ENCODE measurements around the gene SLC24A3. TPM values are rescaled to one million over a fixed set of nuclear protein-coding genes. Genes with fewer than 3 reads are reported as not detected.
A peak's percentile ranks its signal among the peaks of the same experiment; 100 is the strongest.
"Not testable (repeated sequence)": the region's sequence is repeated elsewhere in the genome, so short reads cannot be mapped to it uniquely, and the experiment has no call there.

Gene SLC24A3
- total RNA-seq, 2 donors from 2014 or later: 0.07 TPM; not detected in 1

DNA sequence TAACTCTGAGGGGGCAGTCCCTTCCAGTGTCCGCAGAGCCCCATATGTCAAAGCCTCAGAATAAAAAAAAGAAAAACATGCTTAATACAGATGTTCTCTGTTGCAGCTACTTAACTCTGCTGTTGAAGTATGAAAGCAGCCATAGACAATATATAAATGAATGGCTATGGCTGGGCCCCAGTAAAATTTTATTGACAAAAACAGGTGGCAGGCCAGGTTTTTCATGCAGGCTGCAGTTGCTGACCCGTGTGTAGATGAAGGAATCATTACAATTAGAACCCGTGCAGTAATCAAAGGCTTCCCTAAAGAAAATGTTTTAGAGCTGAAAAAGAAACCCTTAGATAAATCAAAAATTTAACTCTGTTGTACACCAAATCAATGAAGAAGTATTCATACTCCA lies 532.7 kb downstream of the SLC24A3 start:
- Mint-ChIP-seq H3K9me3 (peaks cover 7 to 10% of the 10 kb centered on the region in 2 donors), H3K27ac (no peak overlapping the region), H3K4me1 (ENCODE audit: low read depth) (no peaks in the 10 kb centered on the region), H3K27me3 (ENCODE audit: low read depth) (peaks cover 16% of the 10 kb centered on the region), H3K36me3 (ENCODE audit: insufficient read depth in 2 of 2) (peaks cover 2% of the 10 kb centered on the region in 2 donors), H3K4me3 (no peak overlapping the region)
- DNase-seq (no peak), ATAC-seq (replicated peaks in 1 of 2) (no peak)

DNA sequence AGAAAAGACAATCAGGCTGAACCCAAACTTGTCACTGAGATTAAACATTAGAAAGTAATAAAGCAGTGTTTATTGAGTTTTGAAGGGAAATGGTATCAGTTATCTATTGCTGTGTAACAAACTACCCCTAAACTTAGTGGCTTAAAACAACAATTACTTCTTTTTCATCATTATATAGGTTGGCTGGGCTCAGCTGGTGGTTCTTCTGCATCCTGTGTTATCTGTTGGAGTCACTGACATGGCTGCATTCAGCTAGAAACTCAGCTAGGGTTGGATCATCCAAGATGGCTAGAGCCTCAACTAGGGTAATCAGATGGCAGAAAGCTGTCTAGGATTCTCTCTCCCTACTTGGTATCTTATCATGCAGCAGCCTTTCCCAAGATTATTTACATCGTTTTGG lies 533.1 kb downstream of the SLC24A3 start:
- ATAC-seq (replicated peaks in 1 of 2): no peak
- no peak overlapping the region for H3K27ac Mint-ChIP-seq
- H3K9me3 Mint-ChIP-seq: peaks cover 7 to 10% of the 10 kb centered on the region in 2 donors
- H3K27me3 Mint-ChIP-seq (ENCODE audit: low read depth): peaks cover 15% of the 10 kb centered on the region
- H3K36me3 Mint-ChIP-seq (ENCODE audit: insufficient read depth in 2 of 2): peaks cover 2% of the 10 kb centered on the region in 2 donors
- DNase-seq: no peak
- no peak overlapping the region for H3K4me3 Mint-ChIP-seq
- no peaks in the 10 kb centered on the region for H3K4me1 Mint-ChIP-seq (ENCODE audit: low read depth)

DNA sequence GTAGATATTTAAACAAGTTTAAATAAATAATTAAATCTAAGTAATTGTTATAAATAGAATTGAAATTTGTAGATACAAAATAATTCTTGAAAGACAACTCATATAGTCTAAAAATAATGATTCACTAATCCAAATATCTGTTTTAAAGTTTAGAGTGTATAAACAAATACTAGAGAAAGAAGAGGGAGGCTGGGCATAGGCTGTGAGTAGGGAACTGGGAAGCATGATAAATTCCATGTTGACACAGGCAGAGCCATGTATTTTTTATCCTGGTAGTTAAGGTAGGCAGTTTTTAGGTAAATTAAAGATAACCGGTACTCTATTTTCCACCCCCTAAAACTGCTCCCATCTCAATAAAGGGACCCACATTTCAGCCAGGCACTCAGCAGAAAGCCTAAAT lies 534.0 kb downstream of the SLC24A3 start:
- H3K4me3 Mint-ChIP-seq: no peak overlapping the region
- ATAC-seq (replicated peaks in 1 of 2) (no peak), DNase-seq (no peak)
- H3K27me3 Mint-ChIP-seq (ENCODE audit: low read depth): peaks cover 7% of the 10 kb centered on the region
- H3K4me1 Mint-ChIP-seq (ENCODE audit: low read depth): no peaks in the 10 kb centered on the region
- peaks cover 7 to 11% of the 10 kb centered on the region in 2 donors for H3K9me3 Mint-ChIP-seq
- H3K27ac Mint-ChIP-seq: no peak overlapping the region
- peaks cover 2% of the 10 kb centered on the region in 2 donors for H3K36me3 Mint-ChIP-seq (ENCODE audit: insufficient read depth in 2 of 2)

DNA sequence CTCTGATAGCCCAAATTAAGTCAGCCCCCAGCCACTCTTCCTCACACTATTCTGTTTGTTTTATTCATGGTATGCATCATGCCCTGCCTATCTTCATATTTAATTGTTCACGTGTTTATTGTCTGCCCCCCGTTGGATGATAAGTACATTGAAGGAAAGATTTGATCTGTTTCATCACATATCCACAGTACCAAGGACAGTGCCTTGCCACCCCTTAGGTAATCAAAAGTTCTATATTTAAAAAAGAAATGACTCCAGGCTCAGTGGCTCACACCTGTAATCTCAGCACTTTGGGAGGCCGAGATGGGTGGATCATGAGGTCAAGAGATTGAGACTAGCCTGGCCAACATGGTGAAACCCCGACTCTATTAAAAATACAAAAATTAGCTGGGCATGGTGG lies 535.5 kb downstream of the SLC24A3 start:
- peaks cover 14% of the 10 kb centered on the region for H3K27me3 Mint-ChIP-seq (ENCODE audit: low read depth)
- peaks cover 7 to 11% of the 10 kb centered on the region in 2 donors for H3K9me3 Mint-ChIP-seq
- no peak overlapping the region for H3K27ac Mint-ChIP-seq
- peaks cover 2% of the 10 kb centered on the region in 2 donors for H3K36me3 Mint-ChIP-seq (ENCODE audit: insufficient read depth in 2 of 2)
- no peaks in the 10 kb centered on the region for H3K4me1 Mint-ChIP-seq (ENCODE audit: low read depth)
- DNase-seq (no peak), ATAC-seq (replicated peaks in 1 of 2) (no peak)
- no peak overlapping the region for H3K4me3 Mint-ChIP-seq

DNA sequence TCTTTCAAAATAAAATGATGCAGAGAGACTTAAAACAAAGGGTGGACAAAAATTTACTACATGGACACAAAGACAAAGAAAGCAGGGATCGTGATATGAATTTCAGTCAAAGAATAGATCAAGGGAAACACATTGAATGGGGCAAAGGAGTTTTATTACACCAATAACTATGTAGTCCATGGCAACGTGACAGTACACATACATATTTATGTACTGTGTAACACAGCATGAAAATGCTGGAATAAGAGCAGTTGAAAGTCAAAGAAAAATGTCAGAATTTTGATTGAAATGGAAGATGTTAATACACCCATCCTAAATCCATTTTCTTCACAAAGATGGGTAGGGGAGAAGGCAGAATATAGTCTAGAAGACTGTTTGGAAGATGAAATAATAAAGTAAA lies 536.2 kb downstream of the SLC24A3 start:
- DNase-seq (no peak), ATAC-seq (replicated peaks in 1 of 2) (no peak)
- Mint-ChIP-seq H3K4me1 (ENCODE audit: low read depth) (no peaks in the 10 kb centered on the region), H3K27ac (no peak overlapping the region), H3K9me3 (peaks cover 7 to 11% of the 10 kb centered on the region in 2 donors), H3K27me3 (ENCODE audit: low read depth) (peaks cover 14% of the 10 kb centered on the region), H3K4me3 (no peak overlapping the region), H3K36me3 (ENCODE audit: insufficient read depth in 2 of 2) (peaks cover 2% of the 10 kb centered on the region in 2 donors)

DNA sequence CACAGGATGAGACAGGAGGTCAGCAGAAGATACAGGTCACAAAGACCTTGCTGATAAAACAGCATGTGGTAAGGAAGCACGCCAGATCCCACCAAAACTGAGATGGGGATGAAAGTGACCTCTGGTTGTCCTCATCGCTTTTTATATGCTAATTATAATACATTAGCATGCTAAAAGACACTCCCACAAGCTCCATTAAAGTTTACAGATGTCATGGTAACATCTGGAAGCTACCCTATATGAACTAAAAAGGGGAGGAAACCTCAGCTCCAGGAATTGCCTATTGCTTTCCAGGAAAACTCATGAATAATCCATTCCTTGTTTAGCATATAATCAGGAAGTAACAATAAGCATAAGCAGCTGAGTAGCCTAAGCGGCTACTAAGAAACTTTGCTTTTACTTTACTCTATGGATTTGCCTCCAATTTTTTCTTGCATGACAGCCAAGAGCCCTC lies 537.2 kb downstream of the SLC24A3 start:
- no peak overlapping the region for H3K27ac Mint-ChIP-seq
- H3K27me3 Mint-ChIP-seq (ENCODE audit: low read depth): peaks cover 10% of the 10 kb centered on the region
- peaks cover 5 to 10% of the 10 kb centered on the region in 2 donors for H3K9me3 Mint-ChIP-seq
- H3K4me1 Mint-ChIP-seq (ENCODE audit: low read depth): no peaks in the 10 kb centered on the region
- DNase-seq: no peak
- peaks cover under 1% of the 10 kb centered on the region in 2 donors for H3K36me3 Mint-ChIP-seq (ENCODE audit: insufficient read depth in 2 of 2)
- no peak for ATAC-seq (replicated peaks in 1 of 2)
- H3K4me3 Mint-ChIP-seq: no peak overlapping the region

DNA sequence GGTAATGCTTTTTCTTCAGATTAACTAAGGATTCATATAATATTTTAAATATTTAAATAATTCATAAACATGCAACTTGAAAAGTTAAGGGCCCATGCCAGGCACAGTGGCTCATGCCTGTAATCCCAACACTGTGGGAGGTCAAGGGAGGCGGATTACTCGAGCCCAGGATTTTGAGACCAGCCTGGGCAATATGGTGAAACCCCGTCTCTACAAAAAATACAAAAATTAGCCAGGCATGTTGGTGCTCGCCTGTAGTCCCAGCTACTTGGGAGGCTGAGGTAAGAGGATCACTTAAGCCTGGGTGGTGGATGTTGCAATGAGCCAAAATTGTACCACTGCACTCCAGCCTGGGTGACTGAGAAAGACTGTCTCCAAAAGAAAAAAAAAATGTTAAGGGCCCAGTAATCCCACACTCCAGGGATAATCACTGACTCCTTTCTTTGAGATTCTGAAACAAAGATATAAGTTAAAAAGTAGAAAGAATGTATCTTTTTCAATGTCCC lies 537.7 kb downstream of the SLC24A3 start:
- DNase-seq (no peak), ATAC-seq (replicated peaks in 1 of 2) (no peak)
- H3K36me3 Mint-ChIP-seq (ENCODE audit: insufficient read depth in 2 of 2): no peaks in the 10 kb centered on the region
- H3K27ac Mint-ChIP-seq: no peak overlapping the region
- H3K4me1 Mint-ChIP-seq (ENCODE audit: low read depth): no peaks in the 10 kb centered on the region
- no peak overlapping the region for H3K4me3 Mint-ChIP-seq
- peaks cover 8% of the 10 kb centered on the region for H3K27me3 Mint-ChIP-seq (ENCODE audit: low read depth)
- peaks cover 5 to 10% of the 10 kb centered on the region in 2 donors for H3K9me3 Mint-ChIP-seq

DNA sequence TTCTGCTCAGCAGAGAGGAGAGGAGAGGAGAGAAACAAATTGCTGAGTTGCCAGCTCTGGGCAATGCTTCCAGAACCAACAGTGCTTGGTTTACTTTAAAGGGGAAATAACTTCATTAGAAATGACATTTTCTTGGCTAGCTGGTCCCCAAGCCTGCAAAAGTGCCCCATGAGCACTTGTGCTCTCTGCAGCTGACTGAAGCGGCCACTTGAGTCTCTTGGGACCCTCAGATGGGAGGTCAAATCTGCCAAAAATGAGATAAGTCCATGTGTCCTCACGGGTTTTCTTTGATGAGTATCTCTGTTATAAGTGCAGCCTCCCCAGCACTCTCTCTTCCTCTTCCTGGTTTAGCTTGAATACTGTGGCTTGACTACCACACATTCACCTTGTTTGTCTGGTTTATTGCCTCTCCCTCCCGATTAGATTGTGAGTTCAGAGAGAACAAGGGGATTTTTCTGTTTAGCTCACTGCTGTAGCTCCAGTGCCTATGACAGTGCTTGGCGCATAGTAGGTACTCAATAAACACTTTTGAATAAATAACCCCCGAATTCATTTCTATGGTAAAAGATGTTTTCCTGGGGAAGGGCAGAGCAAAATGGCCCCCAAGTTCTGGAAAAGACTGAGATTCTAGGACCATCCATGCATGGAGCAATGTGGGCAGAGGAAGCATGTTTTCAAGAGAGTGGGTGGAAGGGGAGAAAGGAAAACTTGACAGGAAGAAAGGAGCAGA lies 538.6 kb downstream of the SLC24A3 start:
- Mint-ChIP-seq H3K4me3 (no peak overlapping the region), H3K27me3 (ENCODE audit: low read depth) (peaks cover 11% of the 10 kb centered on the region)
- no peak for ATAC-seq (replicated peaks in 1 of 2)

DNA sequence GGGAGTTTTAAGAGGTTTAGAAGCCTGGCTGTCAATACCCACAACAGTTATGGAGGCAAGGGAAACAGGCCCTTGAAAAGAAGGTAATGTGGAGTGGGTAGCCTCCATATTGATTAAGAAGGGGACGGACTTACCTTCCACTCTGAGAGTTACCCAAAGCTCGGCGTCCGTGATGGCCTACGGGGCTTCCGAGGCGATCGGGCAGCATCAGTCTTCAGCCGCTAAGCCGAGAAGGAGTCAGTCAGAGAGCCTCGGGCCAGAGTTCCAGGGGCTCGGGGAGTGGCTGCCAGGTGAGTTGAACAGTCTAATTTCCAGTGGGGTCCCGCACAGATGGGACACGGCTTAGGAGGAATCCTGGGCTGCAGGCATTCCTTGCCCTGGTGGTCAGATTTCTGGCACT lies 541.8 kb downstream of the SLC24A3 start:
- H3K9me3 Mint-ChIP-seq; H3K36me3 Mint-ChIP-seq (ENCODE audit: insufficient read depth in 2 of 2); DNase-seq; H3K27ac Mint-ChIP-seq; H3K4me3 Mint-ChIP-seq; H3K4me1 Mint-ChIP-seq (ENCODE audit: low read depth); ATAC-seq (replicated peaks in 1 of 2): not testable (repeated sequence)
- peaks cover 36% of the 10 kb centered on the region for H3K27me3 Mint-ChIP-seq (ENCODE audit: low read depth)

More for the DNA sequence above, 538.6 kb downstream of the SLC24A3 start:
- no peak overlapping the region for H3K27ac Mint-ChIP-seq
- no peaks in the 10 kb centered on the region for H3K36me3 Mint-ChIP-seq (ENCODE audit: insufficient read depth in 2 of 2)
- DNase-seq: no peak
- no peaks in the 10 kb centered on the region for H3K4me1 Mint-ChIP-seq (ENCODE audit: low read depth)
- H3K9me3 Mint-ChIP-seq: peaks cover 2 to 7% of the 10 kb centered on the region in 2 donors

DNA sequence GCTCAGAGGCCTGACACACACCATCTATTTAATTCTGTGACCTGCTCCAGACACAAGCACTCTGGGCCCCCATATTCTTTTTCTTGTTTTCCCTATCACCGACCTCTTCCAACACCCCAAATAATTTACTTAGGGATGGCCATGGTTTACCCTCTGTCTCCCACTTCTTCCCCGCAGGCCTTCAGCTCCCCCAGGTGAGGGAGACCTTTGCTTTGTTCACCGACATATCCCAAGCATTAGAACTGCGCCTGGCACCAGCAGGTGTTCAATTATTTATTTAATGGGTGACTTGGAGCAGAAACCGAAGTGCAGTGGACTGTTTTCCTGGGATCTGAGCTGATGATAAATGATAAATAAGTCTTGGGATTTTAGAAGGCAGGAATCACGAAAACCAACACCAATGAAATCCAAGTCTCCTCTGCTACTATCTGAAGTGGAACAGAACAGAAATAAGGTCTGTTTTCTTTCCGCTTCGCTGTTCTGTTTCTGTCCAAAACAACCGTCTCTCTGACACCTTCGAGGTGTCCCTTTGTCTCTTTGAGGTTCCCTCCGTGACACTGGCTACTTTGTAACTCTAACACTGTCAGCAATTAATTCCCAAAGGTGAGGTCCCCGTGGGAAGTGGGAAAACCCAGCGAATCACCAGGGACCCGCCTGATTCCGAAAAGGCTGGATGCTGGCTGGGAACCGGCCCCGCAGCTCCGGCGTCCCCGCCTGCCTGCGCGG lies 544.5 kb downstream of the SLC24A3 start:
- DNase-seq (no peak), ATAC-seq (replicated peaks in 1 of 2) (no peak)
- Mint-ChIP-seq H3K27me3 (ENCODE audit: low read depth) (peaks cover 59% of the 10 kb centered on the region), H3K36me3 (ENCODE audit: insufficient read depth in 2 of 2) (no peaks in the 10 kb centered on the region), H3K4me3 (peak overlapping the region in 1 of 2 donors; percentile 71), H3K9me3 (no peaks in the 10 kb centered on the region), H3K4me1 (ENCODE audit: low read depth) (no peaks in the 10 kb centered on the region), H3K27ac (no peak overlapping the region)

DNA sequence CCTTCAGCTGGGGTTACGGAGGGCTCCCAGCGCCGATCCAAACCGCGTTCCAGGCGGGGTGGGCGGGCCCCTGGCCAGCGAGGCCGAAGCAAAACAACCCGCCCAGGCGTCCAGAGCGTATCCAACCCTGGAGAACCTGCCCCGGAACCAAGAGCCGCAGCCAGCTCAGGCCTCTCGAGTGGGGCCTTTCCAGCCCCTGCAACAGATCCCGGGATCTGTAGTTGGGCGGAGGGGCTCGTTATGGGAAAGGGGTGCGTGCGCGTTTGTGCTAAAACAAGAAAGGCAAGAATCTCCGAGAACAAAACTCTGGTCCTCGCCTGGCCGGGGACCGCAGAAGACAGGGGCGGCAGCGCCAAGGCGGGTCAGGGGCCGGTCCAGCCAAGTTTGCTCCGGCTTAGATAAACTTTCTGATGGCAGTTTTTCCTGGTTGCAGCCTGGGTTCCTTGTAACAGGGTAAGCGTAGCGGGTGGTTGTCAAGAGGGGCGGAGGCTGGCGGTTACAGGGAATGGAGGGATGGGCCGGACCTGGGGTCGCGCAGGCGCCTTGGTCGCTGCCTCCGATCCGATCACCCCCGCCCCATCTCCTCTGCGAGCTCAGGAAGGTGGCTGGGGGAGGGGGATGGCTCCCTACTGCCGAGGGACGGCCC lies 545.2 kb downstream of the SLC24A3 start:
- peak; percentile 18 to 65 for ATAC-seq (replicated peaks in 1 of 2)
- Mint-ChIP-seq H3K4me3 (peak overlapping the region; percentile 51 to 71), H3K27me3 (ENCODE audit: low read depth) (peaks cover 59% of the 10 kb centered on the region), H3K27ac (no peak overlapping the region), H3K4me1 (ENCODE audit: low read depth) (no peaks in the 10 kb centered on the region), H3K36me3 (ENCODE audit: insufficient read depth in 2 of 2) (no peaks in the 10 kb centered on the region), H3K9me3 (no peaks in the 10 kb centered on the region)
- peak in 1 of 2 donors; percentile 8 for DNase-seq

DNA sequence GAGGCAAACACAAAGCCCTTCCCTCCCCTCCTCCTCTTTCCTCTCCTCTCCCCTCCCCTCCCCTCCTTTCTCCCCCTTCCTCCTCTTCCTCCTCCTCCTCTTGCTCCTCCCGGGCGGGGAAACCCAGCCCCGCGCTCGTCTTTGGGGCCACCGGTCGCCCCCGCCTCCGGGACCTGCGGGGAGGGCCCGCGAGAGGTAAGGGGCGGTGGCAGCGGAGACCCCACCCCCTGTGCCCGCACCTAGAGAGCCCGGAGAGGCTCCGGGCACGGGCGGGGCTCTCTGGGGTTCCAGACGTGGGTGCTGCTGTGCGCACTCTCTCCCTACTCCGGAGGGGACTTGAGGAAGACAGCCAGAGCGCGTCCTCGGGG lies 545.7 kb downstream of the SLC24A3 start, which contains the start of gene RIN2:
RIN2 (plus strand) TSS at position 126 of the 368 bp plus-strand sequence. CDS start 131,344 bp downstream, outside the sequence.
- DNase-seq (peak in 1 of 2 donors; percentile 27), ATAC-seq (replicated peaks in 1 of 2) (peak; percentile 27 to 64)
- Mint-ChIP-seq H3K36me3 (ENCODE audit: insufficient read depth in 2 of 2) (no peaks in the 10 kb centered on the region), H3K9me3 (no peaks in the 10 kb centered on the region), H3K4me3 (peak within 1 kb of the TSS; percentile 51 to 71), H3K27me3 (ENCODE audit: low read depth) (peaks cover 58% of the 10 kb centered on the region), H3K4me1 (ENCODE audit: low read depth) (no peaks in the 10 kb centered on the region), H3K27ac (no peak within 1 kb of the TSS)
